Esophagus muscularis mucosa (tissue), 4 donors: ENCODE results near the gene CELF4.

Source experiments
- CTCF ChIP-seq, 3 experiments: fragments of 200-600 bp in 2 of 3; fragments of 450-650 bp in 1 of 3; sonication (generic) in 2 of 3; IDR thresholded peaks; one replicate each; pipeline ENCODE4 v1.5.1; 2017 to 2019; ENCODE audit warnings: antibody characterized with exemption in 3 of 3, mild to moderate bottlenecking in 2 of 3, moderate library complexity in 1 of 3
- EP300 ChIP-seq: sonication (generic); formaldehyde crosslinking; IDR thresholded peaks from one replicate; pipeline ENCODE4 v1.6.1; 2017; ENCODE audit warnings: antibody characterized with exemption
- POLR2A ChIP-seq: fragments of 450-650 bp; IDR thresholded peaks from one replicate; pipeline ENCODE4 v1.6.1; 2017; ENCODE audit warnings: antibody characterized with exemption, moderate library complexity, mild to moderate bottlenecking, low read depth
- POLR2AphosphoS5 ChIP-seq, 2 donors: sonication (generic); formaldehyde crosslinking; IDR thresholded peaks; one replicate each; pipeline ENCODE4 v1.6.1; 2017; ENCODE audit warnings: antibody characterized with exemption in 2 of 2

GRCh38 chr18:37391156-37391555 is 174.4 kb downstream of the CELF4 start:
- TF ChIP-seq CTCF (IDR thresholded peaks at IDR 0.05) (no peak), EP300 (no peak), POLR2A (no peak), POLR2AphosphoS5 (IDR thresholded peaks at IDR 0.05) (no peak)
